ENCODE results near the gene RAMP3. TPM values are rescaled to one million over a fixed set of nuclear protein-coding genes. Genes with fewer than 3 reads are reported as not detected.

The RAMP3 gene
- total and polyA plus RNA-seq, 10 of the 15 experiments (the other 5 are each of a cell fraction or from before 2014, with no cell fraction given): not detected

- ChIA-PET POLR2A (interaction anchor here (0.7 kb wide), 1 partner anchor 259 kb away, joined by 3 read pairs; no protein-coding TSS in a partner anchor), SMC1A (ENCODE audit: uncharacterized antibody, unreplicated experiment) (interaction anchor here (1.0 to 7.1 kb wide), 8 partner anchors 21 to 271 kb away, joined by 3 to 61 read pairs (median 3); partner anchors contain the start of gene CCM2), CTCF (interaction anchor here (0.6 to 5.9 kb wide), 7 partner anchors 9 to 767 kb away, joined by 3 to 39 read pairs (median 4); no protein-coding TSS in a partner anchor), RAD21 (ENCODE audit: unreplicated experiment) (interaction anchor here (0.8 to 4.4 kb wide), 4 partner anchors 18 to 141 kb away, joined by 3 to 20 read pairs (median 6); no protein-coding TSS in a partner anchor)
- DNase-seq (ENCODE audit: low read depth, low spot score) (no peak), FAIRE-seq (no peak), ATAC-seq (no peak)
- TF ChIP-seq CBFB (IDR thresholded peaks at IDR 0.05; ENCODE audit: low read depth) (no peak), SPI1 (IDR thresholded peaks at IDR 0.05; ENCODE audit: borderline replicate concordance, insufficient read depth, low read depth, low read length) (peak; percentile 39; the same call in 1 of the 2 replicates)
- in situ Hi-C loops (cut with MboI): no loop called here
- Histone ChIP-seq H3K27ac (ENCODE audit: control insufficient read depth, insufficient read depth) (no peak overlapping the region), H3K27me3 (replicated peaks in 1 of 2; ENCODE audit: control insufficient read depth in 2 of 2, insufficient read depth in 2 of 2, low read length in 1 of 2) (no peaks in the 10 kb centered on the region; a peak in 1 of 4 replicates), H3K36me3 (ENCODE audit: control insufficient read depth in 2 of 2, insufficient read depth in 2 of 2, low read length in 1 of 2) (no peaks in the 10 kb centered on the region), H3K9ac (ENCODE audit: control insufficient read depth, insufficient read depth, low read length) (no peak overlapping the region), H3K79me2 (ENCODE audit: control insufficient read depth, insufficient read depth, low read length) (peaks cover 16% of the 10 kb centered on the region), H3K4me2 (ENCODE audit: control insufficient read depth, insufficient read depth) (no peak overlapping the region), H4K20me1 (ENCODE audit: control insufficient read depth, insufficient read depth) (no peaks in the 10 kb centered on the region), H3K4me3 (no peak overlapping the region), H2AFZ (ENCODE audit: control insufficient read depth, low read depth, low read length) (no peak overlapping the region), H3K9me3 (replicated peaks; ENCODE audit: control insufficient read depth, insufficient read depth, low read length) (no peaks in the 10 kb centered on the region), H3K4me1 (ENCODE audit: control insufficient read depth, insufficient read depth, low read length) (no peaks in the 10 kb centered on the region; the same call in 1 of the 2 replicates)
- no TSS peak for BruUV-seq (replicated peaks)
- intact Hi-C loops (cut with micrococcal nuclease; ENCODE audit: unreplicated experiment): loop anchor here (5.0 kb wide), 2 partner anchors 88 to 268 kb away; partner anchors contain the start of gene H2AZ2
Observed at GRCh38 chr7:45114926-45115325, 42.7 kb upstream of the RAMP3 start.

- FAIRE-seq: no peak
- ChIA-PET CTCF (interaction anchor here (0.7 to 1.6 kb wide), 3 partner anchors 20 to 196 kb away, joined by 3 to 9 read pairs (median 6); no protein-coding TSS in a partner anchor), RAD21 (ENCODE audit: unreplicated experiment) (interaction anchor here (1.1 kb wide), 1 partner anchor 142 kb away, joined by 3 read pairs; no protein-coding TSS in a partner anchor), POLR2A (interaction anchor here (0.9 kb wide), 1 partner anchor 136 kb away, joined by 3 read pairs; no protein-coding TSS in a partner anchor), SMC1A (ENCODE audit: uncharacterized antibody, unreplicated experiment) (interaction anchor here (3.0 to 7.1 kb wide), 2 partner anchors 20 to 142 kb away, joined by 17 to 61 read pairs; no protein-coding TSS in a partner anchor)
- Histone ChIP-seq H4K20me1 (ENCODE audit: control insufficient read depth, insufficient read depth) (no peaks in the 10 kb centered on the region), H2AFZ (ENCODE audit: control insufficient read depth, low read depth, low read length) (no peak overlapping the region), H3K36me3 (ENCODE audit: control insufficient read depth in 2 of 2, insufficient read depth in 2 of 2, low read length in 1 of 2) (no peaks in the 10 kb centered on the region), H3K27me3 (replicated peaks in 1 of 2; ENCODE audit: control insufficient read depth in 2 of 2, insufficient read depth in 2 of 2, low read length in 1 of 2) (no peaks in the 10 kb centered on the region; a peak in 1 of 4 replicates), H3K9ac (ENCODE audit: control insufficient read depth, insufficient read depth, low read length) (no peak overlapping the region), H3K4me3 (no peak overlapping the region), H3K27ac (ENCODE audit: control insufficient read depth, insufficient read depth) (no peak overlapping the region), H3K4me2 (ENCODE audit: control insufficient read depth, insufficient read depth) (no peak overlapping the region), H3K79me2 (ENCODE audit: control insufficient read depth, insufficient read depth, low read length) (peaks cover 5% of the 10 kb centered on the region), H3K4me1 (ENCODE audit: control insufficient read depth, insufficient read depth, low read length) (no peaks in the 10 kb centered on the region; the same call in 1 of the 2 replicates), H3K9me3 (replicated peaks; ENCODE audit: control insufficient read depth, insufficient read depth, low read length) (no peaks in the 10 kb centered on the region)
- DNase-seq (ENCODE audit: low read depth, low spot score): no peak
- TF ChIP-seq RELA (IDR thresholded peaks at IDR 0.05; ENCODE audit: borderline replicate concordance, partially characterized antibody) (no peak), TBL1XR1 (IDR thresholded peaks at IDR 0.05; ENCODE audit: low read depth, low read length) (no peak), POLR2AphosphoS5 (IDR thresholded peaks at IDR 0.05; ENCODE audit: low read length) (no peak), NR2F1 (conservative IDR thresholded peaks at IDR 0.05) (no peak), POLR2AphosphoS2 (IDR thresholded peaks at IDR 0.05; ENCODE audit: low read depth, low read length) (no peak), ZNF24 (IDR thresholded peaks at IDR 0.05) (no peak), CHD2 (IDR thresholded peaks at IDR 0.05; ENCODE audit: borderline replicate concordance, low read depth, low read length) (no peak), CHD1 (IDR thresholded peaks at IDR 0.05; ENCODE audit: low read depth, low read length) (no peak), TCF7 (IDR thresholded peaks at IDR 0.05; ENCODE audit: borderline replicate concordance) (no peak)
- ATAC-seq: no peak
- 21% methylated on average over 1 of the region's 1 CpG for WGBS (ENCODE audit: insufficient coverage, insufficient replicate concordance, low lambda C conversion rate, missing lambda C conversion rate)
- in situ Hi-C loops (cut with MboI): no loop called here
- no TSS peak for BruUV-seq (replicated peaks)
- intact Hi-C loops (cut with micrococcal nuclease; ENCODE audit: unreplicated experiment): no loop called here
Observed at GRCh38 chr7:45116048-45116447, 41.5 kb upstream of the RAMP3 start.

Data from GM12878 (cell line).